GM18951 (cell line): ENCODE data around the gene CLIC4.
"Not testable (repeated sequence)": the region's sequence is repeated elsewhere in the genome, so short reads cannot be mapped to it uniquely, and the experiment has no call there.

Experiments
- POLR2A ChIP-seq: IDR thresholded peaks from 4 replicates; pipeline ENCODE4 v1.6.1; 2011; ENCODE audit warnings: mild to moderate bottlenecking; ENCODE audit not compliant: insufficient read length, insufficient read depth; ENCODE audit errors: extremely low read depth
- in situ Hi-C: fragments of 300-500 bp; cut with MboI; formaldehyde crosslinking; loops from one replicate; pipeline ENCODE4 v1.12.0; 2022; ENCODE audit warnings: low sequenced_read_pairs, mixed read lengths, inconsistent platforms; ENCODE audit not compliant: unreplicated experiment

The CLIC4 gene

DNA sequence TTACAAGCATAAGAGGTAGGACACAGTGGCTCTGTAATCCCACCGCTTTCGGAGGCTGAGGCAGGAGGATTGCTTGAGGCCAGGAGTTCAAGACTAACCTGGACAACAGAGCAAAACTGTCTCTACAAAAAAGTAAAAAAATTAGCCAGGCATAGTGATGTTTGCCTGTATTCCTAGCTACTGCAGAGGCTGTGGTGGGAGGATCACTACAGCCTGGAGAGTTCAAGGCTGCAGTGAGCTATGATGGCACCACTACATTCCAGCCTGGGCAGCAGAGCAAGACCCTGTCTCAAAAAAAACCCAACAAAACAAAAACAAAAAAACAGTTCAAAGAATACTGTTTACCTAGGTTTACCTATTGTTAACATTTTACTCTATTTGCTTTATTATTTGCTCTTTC, 37.4 kb downstream of the CLIC4 start:
- no peak for TF ChIP-seq POLR2A
- in situ Hi-C loops = no loop called here

DNA sequence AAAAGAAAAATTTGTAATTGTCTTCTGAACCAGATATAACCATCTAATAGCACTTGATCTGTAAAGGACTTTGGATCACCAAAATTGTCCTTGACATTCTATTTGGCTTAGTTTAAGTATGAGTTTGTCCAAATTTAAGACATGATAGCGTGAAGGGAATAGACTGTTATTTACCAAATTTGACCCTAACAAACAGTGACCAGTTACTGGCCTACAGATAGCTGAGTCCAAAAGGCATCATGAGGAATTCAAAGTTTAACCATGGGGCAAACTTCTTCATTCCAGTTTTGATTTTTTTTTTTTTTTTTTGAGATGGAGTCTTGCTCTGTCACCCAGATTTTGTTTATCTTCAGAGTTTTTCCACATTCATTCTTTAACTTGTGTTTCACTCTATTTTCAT, 38.5 kb downstream of the CLIC4 start:
- no peak for TF ChIP-seq POLR2A
- in situ Hi-C loops = no loop called here

DNA sequence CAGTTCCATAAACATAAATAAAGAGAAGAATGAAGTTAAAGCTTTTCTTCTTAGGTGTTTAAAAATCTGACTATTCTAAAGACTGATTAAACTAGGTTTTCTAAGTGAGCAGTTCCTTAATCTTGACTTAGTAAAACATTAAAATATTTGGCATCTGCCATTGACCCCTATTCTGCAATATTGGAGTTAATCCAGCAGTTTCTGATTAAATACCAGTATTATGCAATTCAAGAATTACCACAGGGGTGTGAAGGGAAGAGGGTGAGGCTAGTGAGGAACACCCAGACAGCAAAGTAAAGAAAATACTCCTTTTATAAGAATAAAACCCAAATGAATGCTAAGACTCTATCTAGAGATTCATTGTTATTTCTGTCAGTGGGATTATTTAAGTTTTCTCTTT, 40.9 kb downstream of the CLIC4 start:
- in situ Hi-C loops = no loop called here
- TF ChIP-seq POLR2A = no peak

DNA sequence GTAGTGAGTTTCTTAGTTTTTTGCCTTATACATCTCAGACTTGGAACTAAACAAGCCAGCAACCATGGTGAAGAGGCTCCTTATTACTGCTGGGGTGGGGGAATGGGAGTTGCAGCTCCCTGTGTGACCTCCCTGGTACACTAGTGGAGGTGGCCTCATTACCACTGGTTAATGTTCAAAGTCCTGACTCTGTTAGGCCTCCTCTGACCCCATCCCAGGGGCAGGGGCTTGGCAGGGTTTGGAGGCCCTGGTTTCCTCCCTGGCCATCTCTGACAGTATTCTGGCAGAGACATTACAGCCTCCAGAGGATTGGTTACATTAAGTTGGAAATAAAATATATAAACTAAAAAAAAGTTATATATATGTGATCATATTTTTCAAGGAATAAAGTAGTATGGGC, 45.2 kb downstream of the CLIC4 start:
- in situ Hi-C loops = no loop called here
- TF ChIP-seq POLR2A = no peak

DNA sequence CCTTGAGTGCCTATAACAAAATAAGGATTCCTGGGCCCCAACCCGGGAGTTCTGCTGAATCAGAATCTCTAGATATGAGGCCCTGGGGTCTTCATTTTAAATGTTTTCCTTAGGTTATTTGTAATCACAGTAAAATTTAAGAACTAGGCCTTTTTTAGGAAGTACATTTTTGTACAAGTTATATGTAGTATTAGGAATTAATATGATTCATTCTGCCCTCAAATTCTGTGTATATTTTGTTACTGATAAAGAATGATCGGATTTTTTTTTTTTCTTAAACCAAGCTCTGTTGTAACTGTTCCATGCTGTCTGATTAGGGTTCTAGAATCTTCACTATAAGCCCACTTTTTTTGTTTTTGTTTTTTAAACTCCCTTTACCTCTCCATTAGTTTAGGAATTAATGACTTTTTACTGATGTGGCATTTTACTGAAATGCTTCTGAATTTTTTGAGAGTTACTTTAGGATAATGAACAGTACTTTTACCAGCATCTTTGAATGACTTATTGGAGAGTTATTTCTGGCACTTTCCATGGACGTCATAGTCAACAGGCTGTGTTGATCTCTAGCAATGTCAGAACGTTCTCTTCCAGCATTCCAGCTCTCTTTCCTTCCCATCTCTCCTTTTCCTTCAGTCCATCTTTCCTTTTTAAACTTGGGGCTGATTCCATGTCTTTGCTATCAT, 48.3 kb downstream of the CLIC4 start:
- in situ Hi-C loops = no loop called here
- no peak for TF ChIP-seq POLR2A

DNA sequence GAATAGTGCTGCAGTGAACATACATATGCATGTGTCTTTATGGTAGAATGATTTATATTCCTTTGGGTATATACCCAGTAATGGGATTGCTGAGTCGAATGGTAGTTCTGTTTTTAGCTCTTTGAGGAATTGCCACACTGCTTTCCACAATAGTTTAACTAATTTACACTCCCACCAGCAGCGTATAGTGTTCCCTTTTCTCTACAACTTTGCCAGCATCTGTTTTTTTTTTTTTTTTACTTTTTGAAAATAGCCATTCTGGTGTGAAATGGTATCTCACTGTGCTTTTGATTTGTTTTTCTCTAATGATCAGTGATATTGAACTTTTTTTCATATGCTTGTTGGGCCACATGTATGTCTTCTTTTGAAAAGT, 48.9 kb downstream of the CLIC4 start:
- in situ Hi-C loops = not testable (repeated sequence)

DNA sequence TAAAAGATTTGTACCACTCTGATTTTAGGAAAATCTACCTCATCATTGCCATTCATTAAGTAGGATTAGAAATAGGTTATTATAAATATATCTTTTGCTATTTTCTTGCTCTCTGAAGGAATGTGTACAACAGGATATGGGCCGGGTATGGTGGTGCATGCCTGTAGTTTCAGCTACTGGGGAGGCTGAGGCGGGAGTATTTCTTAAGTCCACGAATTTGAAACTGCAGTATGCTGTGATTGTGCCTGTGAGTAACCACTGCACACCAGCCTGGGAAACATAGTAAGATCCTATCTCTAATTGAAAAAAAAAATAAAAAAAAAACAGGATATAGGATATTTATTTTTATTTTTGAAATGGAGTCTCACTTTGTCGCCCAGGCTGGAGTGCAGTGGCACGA, 50.0 kb downstream of the CLIC4 start:
- no peak for TF ChIP-seq POLR2A
- in situ Hi-C loops = no loop called here

DNA sequence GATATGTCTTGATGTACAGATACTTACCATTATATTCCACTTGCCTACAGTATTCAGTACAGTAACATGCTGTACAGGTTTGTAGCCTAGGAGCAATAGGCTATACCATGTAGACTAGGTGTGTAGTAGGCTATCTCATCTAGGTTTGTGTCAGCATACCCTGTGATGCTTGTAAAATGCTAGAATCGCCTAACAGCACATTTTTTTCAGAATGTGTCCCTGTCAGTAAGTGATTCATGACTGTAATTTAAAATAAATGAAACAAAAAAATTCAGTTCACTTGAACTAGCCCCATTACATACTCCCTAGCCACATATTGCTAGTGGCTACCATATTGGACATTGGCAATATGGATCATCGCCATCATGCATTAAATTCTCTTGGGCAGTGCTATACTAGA, 51.3 kb downstream of the CLIC4 start:
- in situ Hi-C loops = no loop called here
- no peak for TF ChIP-seq POLR2A

DNA sequence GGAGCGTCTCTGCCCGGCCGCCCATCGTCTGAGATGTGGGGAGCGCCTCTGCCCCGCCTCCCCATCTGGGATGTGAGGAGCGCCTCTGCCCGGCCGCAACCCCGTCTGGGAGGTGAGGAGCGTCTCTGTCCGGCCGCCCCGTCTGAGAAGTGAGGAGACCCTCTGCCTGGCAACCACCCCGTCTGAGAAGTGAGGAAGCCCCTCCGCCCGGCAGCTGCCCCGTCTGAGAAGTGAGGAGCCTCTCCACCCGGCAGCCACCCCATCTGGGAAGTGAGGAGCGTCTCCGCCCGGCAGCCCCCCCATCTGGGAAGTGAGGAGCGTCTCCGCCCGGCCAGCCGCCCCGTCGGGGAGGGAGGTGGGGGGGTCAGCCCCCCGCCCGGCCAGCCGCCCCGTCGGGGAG, 54.0 kb downstream of the CLIC4 start:
- in situ Hi-C loops = not testable (repeated sequence)

DNA sequence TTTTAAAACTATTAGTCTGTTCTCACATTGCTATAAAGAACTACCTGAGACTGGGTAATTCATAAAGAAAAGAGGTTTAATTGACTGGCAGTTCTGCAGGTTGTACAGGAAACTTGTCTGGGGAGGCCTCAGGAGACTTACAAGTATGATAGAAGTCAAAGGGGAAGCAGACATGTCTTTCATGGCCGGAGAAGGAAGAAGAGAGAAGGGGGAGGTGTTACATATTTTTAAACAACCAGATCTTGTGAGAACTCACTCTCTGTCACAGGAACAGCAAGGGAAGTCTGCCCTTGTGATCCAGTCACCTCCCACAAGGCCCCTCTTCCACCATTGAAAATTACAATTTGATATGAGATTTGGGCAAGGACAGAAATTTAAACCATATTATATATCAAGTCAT, 55.9 kb downstream of the CLIC4 start:
- no peak for TF ChIP-seq POLR2A
- in situ Hi-C loops = no loop called here

DNA sequence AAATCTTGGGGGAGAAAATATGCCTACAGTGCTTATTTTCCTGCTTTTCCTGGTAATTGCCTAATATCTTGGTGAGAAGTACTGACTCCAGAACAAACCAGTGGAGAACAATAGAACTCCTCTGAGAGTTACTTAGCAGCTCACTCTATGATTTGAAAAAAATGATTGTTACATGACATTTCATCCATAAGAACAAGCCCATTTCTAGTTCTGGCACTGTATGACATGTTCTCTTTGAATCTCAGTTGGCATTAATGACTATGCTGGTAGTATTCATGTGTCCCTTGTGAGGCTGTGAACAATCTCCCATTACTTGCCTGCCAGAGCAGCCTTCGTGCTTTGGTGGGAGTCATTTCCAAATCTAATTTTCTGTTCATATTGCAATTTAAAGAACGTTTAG, 58.0 kb downstream of the CLIC4 start:
- no peak for TF ChIP-seq POLR2A
- in situ Hi-C loops = no loop called here

DNA sequence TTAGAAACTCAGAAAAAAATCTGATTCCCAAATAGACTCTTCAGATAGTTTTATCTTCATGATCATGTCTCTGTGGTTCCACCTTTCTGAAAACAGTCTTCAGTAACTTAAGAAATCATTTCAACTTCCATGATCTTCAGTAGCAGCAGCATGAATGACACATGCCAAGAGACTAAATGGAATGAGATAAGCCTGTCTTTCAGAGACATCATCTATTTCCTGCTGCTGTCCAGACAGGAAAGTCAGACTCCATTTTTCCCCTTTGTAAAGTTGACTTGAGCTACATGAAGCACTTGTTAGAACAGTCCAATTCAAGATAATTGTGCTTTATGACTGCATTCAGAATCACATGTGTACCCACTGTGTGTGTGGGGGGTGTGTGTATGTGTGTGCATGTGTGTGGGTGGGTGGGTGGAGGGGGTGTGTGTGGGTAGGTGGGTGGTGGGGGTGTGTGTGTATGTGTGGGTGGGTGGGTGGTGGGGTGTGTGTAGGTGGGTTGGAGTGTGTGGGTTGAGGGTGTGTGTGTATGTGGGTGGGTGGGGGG, 58.8 kb downstream of the CLIC4 start:
- in situ Hi-C loops = no loop called here
- TF ChIP-seq POLR2A = no peak

DNA sequence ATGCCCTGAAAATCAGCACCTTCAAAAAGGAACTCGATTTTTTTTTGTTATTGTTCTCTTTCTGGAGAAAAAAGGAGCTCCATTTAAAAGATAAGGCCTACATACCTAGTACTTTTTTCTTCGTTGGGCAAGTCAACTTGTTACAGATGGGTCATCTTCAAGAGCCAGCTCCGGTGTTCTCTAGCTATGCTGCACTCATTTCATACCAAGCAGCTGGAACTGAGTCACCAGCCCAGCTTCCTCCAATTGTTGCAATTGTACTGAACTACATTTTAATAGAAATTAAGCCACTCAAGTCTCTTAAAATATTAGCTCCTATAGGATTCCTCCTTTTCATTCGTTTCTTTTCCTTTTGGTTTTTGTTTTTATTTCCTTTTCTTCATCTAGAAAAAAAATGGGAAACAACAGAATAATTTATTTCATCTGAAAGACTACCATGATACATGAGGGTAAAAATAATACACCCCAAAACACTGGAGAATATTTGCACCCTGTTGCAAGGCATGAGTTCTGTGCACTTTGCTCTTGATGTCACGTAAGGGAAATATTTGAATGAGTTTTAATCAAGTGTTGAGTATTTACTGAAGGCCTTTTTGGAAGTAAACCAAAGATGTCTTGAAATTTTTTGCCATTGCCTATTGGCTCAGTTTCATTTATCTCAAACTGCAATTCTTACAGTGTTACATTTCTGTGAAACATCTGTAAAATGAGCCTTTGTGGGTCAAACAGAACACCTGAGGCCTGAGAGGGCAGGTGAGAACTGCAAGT, 60.5 kb downstream of the CLIC4 start:
- TF ChIP-seq POLR2A = no peak
- in situ Hi-C loops = no loop called here

DNA sequence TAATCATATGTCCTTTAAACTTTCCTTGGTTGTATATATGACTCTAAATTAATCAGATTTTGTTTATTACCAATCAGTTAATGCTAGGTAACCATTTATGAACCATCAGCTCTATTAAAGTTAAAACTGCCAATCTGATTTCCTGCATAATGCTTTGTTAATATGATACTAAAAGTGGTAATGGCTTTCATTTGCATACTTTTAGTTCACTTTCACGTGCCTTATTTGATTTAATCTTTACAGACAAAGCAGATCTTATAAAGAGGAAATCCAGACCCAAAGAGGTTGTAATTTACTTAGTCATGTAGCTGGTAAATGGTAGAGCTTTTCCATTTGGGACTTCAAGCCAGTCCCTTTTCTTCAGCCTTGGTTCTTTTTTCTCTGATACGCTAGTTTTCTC, 61.3 kb downstream of the CLIC4 start:
- no peak for TF ChIP-seq POLR2A
- in situ Hi-C loops = no loop called here

DNA sequence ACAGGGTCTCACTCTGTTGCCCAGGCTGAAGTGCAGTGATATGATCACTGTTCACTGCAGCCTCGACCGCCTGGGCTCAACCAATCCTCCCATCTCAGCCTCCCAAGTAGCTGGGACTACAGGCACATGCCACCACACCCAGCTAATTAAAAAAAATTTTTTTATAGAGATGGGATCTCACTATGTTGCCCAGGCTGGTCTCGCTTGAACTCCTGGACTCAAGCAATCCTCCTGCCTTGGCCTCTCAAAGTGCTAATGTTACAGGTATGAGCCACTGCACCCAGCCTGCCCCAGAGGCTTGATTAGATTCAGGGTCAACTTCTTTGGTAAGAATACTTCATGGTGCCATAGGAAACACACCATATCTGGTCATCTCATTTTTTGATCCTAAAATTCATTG, 66.2 kb downstream of the CLIC4 start:
- in situ Hi-C loops = not testable (repeated sequence)

DNA sequence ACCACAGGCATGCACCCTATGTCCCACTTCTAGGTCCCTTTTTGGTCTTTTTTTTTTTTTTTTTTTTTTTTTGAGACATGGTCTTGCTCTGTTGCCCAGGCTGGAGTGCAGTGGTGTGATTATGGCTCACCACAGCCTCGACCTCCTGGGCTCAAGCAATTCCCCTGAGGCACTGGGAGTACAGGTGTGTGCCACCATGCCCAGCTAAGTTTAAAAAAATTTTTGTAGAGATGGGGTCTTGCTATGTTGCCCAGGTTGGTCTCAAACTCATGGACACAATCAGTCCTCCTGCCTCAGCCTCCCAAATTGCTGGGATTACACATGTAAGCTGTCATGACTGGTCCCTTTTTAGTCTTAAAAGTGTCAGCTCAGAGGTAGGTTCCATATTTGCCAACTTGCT, 75.0 kb downstream of the CLIC4 start:
- in situ Hi-C loops = not testable (repeated sequence)
